Measurements from ENCODE around the gene ZNF324. TPM values are rescaled to one million over a fixed set of nuclear protein-coding genes. Genes with fewer than 3 reads are reported as not detected.
A peak's percentile ranks its signal among the peaks of the same experiment; 100 is the strongest.
"Not testable (repeated sequence)": the region's sequence is repeated elsewhere in the genome, so short reads cannot be mapped to it uniquely, and the experiment has no call there.

Gene ZNF324
- total RNA-seq (10 to 100 TPM; 24.8 to 28.0 TPM), polyA plus RNA-seq (10 to 100 TPM in 2 of 3 donors, 1 to 10 TPM in 1; 8.3 to 16.2 (median 12.8) TPM), total RNA-seq (29.7 to 75.3 (median 46.4) reads per million in 6 experiments)

DNA sequence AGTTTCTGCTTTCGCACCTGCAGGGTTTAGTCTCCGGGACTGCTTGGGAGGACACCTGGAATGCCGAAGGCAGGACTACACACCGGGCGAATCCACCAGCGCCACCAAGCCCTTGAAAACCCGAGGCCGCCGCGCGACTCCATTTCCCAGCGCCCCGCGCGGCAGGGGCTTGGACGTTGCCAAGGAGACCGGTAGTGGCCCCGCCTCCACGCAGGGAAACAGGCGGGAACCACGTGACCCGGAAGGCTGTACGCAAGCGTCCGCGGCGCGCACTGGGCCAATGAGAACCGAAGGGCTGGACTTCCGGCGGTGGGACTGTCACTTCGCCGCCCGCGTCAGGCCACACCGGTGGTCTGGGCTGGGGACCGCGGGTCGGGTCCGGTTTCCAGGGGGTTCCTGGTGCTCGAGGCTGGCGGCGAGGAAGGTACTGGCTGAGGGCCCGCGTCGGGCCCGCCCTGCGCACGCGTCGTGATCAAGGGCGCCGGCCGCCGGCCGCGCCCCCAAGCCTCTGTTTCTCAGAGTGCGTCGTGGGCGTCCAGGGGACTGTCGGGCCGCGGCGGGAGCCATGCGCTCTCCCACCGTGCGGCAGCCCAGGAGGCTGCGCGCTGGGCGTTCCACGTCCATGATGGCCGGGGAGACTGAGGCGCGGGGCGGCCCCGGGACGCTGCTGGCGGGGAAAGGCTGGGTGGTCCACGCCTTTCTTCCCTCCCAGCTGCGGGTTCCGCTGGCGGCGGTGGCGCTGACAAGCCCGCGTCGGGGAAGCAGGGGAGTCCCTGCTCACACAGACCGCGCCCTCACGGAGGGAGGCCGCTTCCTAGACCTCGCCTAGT lies at the start of gene ZNF324:
ZNF324 (plus strand) TSS at position 321 of the 830 bp plus-strand sequence. CDS start 2,106 bp downstream, outside the sequence.
- peaks cover 0 to 12% (median 3%) of the 10 kb centered on the region in 3 donors for H3K36me3 Mint-ChIP-seq
- peak; percentile 93 to 98 (median 96) for DNase-seq

DNA sequence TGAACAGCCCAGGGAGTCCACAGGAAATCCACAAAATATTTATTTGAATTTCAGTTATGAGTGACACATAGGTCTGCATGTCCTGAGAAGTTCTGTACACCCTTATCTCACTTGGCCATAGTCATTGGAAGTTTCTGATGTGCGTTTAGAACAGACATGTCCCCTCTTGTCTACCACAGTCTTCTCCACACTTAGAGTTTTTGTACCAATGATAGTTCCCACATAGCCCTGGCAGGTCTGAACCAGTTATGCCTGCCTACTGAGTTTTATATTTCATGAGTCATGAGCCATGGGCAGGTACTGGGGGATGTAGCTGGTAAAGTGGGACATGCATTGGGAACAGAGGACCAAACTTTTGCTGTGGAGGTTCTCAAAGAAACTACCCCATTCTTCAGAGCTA lies 38.3 kb upstream of the ZNF324 start:
- POLR2A ChIA-PET = no interaction called here
- ATAC-seq = no peak
- H3K36me3 Mint-ChIP-seq = peaks cover 5 to 44% (median 26%) of the 10 kb centered on the region in 3 donors
- H3K4me1 Mint-ChIP-seq = no peaks in the 10 kb centered on the region
- peaks cover 0 to 75% (median 28%) of the 10 kb centered on the region in 9 donors for H3K9me3 Mint-ChIP-seq
- no peaks in the 10 kb centered on the region for H3K27me3 Mint-ChIP-seq
- H3K4me3 Mint-ChIP-seq = no peak overlapping the region
- DNase-seq = no peak
- H3K27ac Mint-ChIP-seq = no peak overlapping the region

More for the DNA sequence above, at the start of gene ZNF324:
- Mint-ChIP-seq H3K27me3 (no peaks in the 10 kb centered on the region), H3K9me3 (no peaks in the 10 kb centered on the region), H3K4me3 (peak within 1 kb of the TSS; percentile 78 to 92 (median 87)), H3K4me1 (peaks cover 10 to 28% (median 23%) of the 10 kb centered on the region in 4 donors), H3K27ac (peak within 1 kb of the TSS in 9 of 10 donors; percentile 67 to 99 (median 92))
- POLR2A ChIA-PET = interaction anchor here (0.5 to 1.9 kb wide), 3 partner anchors 9 to 107 kb away, joined by 3 to 6 read pairs (median 3); partner anchors contain the start of genes ZNF324B and ZNF446
- peak; percentile 85 to 95 for ATAC-seq

GRCh38 chr19:58429745-58430144 lies 37.1 kb upstream of the ZNF324 start:
- Mint-ChIP-seq H3K36me3 (peaks cover 14 to 55% (median 33%) of the 10 kb centered on the region in 3 donors), H3K27ac (no peak overlapping the region), H3K4me3 (no peak overlapping the region), H3K27me3 (no peaks in the 10 kb centered on the region), H3K4me1 (no peaks in the 10 kb centered on the region), H3K9me3 (peaks cover 0 to 85% (median 31%) of the 10 kb centered on the region in 9 donors)
- ATAC-seq (no peak), DNase-seq (no peak)
- POLR2A ChIA-PET = interaction anchor here (1.1 kb wide), 1 partner anchor 13 kb away, joined by 3 read pairs; no protein-coding TSS in a partner anchor

GRCh38 chr19:58434217-58434616 lies 32.7 kb upstream of the ZNF324 start:
- DNase-seq (no peak), ATAC-seq (no peak)
- Mint-ChIP-seq H3K36me3 (peaks cover 52 to 93% (median 63%) of the 10 kb centered on the region in 3 donors), H3K27me3 (no peaks in the 10 kb centered on the region), H3K4me1 (peaks cover 11 to 16% (median 14%) of the 10 kb centered on the region in 4 donors), H3K27ac (no peak overlapping the region), H3K4me3 (no peak overlapping the region), H3K9me3 (peaks cover 10 to 99% (median 42%) of the 10 kb centered on the region in 9 donors)
- POLR2A ChIA-PET = interaction anchor here (0.5 kb wide), 1 partner anchor 71 kb away, joined by 4 read pairs; no protein-coding TSS in a partner anchor

GRCh38 chr19:58439576-58440554 lies 27.0 kb upstream of the ZNF324 start, which contains the start of gene ZNF132:
TSS of gene ZNF132 (minus strand) at chr19:58440153. CDS start at chr19:58439821, 332 bp downstream.
- Mint-ChIP-seq H3K27ac (peak within 1 kb of the TSS; percentile 96 to 100 (median 98)), H3K36me3 (peaks cover 45 to 53% (median 45%) of the 10 kb centered on the region in 3 donors), H3K4me1 (peaks cover 26 to 39% (median 33%) of the 10 kb centered on the region in 4 donors), H3K9me3 (peaks cover 10 to 56% (median 49%) of the 10 kb centered on the region in 9 donors), H3K4me3 (peak within 1 kb of the TSS; percentile 93 to 100 (median 98)), H3K27me3 (peaks cover 0 to 2% (median 0%) of the 10 kb centered on the region in 5 donors)
- ATAC-seq = peak; percentile 95 to 96
- POLR2A ChIA-PET = interaction anchor here (0.6 to 2.0 kb wide), 14 partner anchors 8 to 731 kb away, joined by 3 to 10 read pairs (median 4); partner anchors contain the start of genes ZBTB45, ZNF154, ZNF274 and ZNF497
- DNase-seq = peak; percentile 84 to 98 (median 95)

DNA sequence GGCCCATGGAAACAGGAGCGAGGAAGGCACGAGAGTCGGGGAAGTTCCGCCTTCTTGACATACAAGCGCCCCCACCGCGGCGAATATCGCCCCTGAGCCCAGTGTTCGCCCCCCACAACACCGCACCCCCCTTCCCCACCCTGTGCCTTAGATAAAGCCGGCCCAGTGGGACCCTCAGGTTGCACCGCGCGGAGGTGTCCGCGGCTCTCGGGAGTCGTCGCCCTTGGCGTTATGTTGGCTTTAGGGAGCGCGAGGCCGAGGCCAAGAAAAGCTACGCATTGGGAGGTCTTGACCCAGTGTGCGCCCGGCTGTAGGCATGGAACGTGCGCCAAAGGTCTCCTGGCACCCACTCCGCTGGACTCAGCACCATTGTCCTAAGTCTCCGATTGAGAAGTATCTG lies 26.3 kb upstream of the ZNF324 start:
- Mint-ChIP-seq H3K9me3 (peaks cover 10 to 51% (median 42%) of the 10 kb centered on the region in 9 donors), H3K27me3 (peaks cover 0 to 2% (median 0%) of the 10 kb centered on the region in 5 donors), H3K4me3 (peak overlapping the region; percentile 93 to 100 (median 98)), H3K4me1 (peaks cover 26 to 39% (median 33%) of the 10 kb centered on the region in 4 donors), H3K27ac (peak overlapping the region; percentile 96 to 100 (median 98)), H3K36me3 (peaks cover 38 to 46% (median 38%) of the 10 kb centered on the region in 3 donors)
- no peak for DNase-seq
- ATAC-seq = no peak
- POLR2A ChIA-PET = interaction anchor here (0.6 to 2.0 kb wide), 14 partner anchors 9 to 732 kb away, joined by 3 to 10 read pairs (median 4); partner anchors contain the start of genes ZBTB45, ZNF135, ZNF154 and ZNF274

DNA sequence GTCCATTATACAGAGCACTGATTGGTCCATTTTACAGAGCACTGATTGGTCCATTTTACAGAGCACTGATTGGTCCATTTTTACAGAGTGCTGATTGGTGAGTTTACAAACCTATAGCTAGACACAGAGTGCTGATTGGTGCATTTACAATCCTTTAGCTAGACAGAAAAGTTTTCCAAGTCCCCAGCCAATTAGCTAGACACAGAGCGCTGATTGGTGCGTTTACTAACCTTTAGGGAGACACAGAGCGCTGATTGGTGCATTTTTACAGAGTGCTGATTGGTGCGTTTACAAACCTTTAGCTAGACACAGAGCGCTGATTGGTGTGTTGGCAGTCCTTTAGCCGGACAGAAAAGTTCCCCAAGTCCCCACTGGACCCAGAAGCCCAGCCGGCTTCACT lies 23.9 kb upstream of the ZNF324 start:
- ATAC-seq, DNase-seq, H3K27ac Mint-ChIP-seq, H3K4me3 Mint-ChIP-seq: not testable (repeated sequence)
- peaks cover 14 to 24% (median 20%) of the 10 kb centered on the region in 3 donors for H3K36me3 Mint-ChIP-seq
- H3K9me3 Mint-ChIP-seq = peaks cover under 1 to 38% (median 19%) of the 10 kb centered on the region in 9 donors
- H3K27me3 Mint-ChIP-seq = peaks cover 4 to 17% (median 7%) of the 10 kb centered on the region in 5 donors
- POLR2A ChIA-PET = interaction anchor here (0.6 to 1.2 kb wide), 2 partner anchors 11 to 56 kb away, joined by 3 read pairs; partner anchors contain the start of gene RPS5
- peaks cover 20 to 32% (median 27%) of the 10 kb centered on the region in 4 donors for H3K4me1 Mint-ChIP-seq

DNA sequence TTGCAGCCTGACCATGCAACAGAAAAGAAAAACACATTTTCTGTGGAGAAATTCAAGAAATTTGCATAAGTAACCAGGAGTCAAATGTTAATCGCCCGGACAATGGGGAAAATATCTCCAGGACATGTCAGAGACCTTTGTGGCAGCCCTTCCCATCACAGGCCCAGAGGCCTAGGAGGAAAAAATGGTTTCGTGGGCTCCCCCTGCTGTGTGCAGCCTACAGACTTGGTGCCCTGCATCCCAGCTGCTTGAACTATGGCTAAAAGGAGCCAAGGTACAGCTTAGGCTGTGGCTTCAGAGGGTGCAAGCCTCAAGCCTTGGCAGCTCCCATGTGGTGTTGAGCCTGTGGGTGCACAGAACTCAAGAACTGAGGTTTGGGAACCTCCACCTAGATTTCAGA lies 18.0 kb upstream of the ZNF324 start:
- DNase-seq, H3K36me3 Mint-ChIP-seq, ATAC-seq, H3K4me3 Mint-ChIP-seq, POLR2A ChIA-PET: not testable (repeated sequence)
- H3K27me3 Mint-ChIP-seq = peaks cover 9 to 24% (median 13%) of the 10 kb centered on the region in 5 donors
- H3K4me1 Mint-ChIP-seq = peaks cover 15 to 23% (median 20%) of the 10 kb centered on the region in 4 donors
- peaks cover 0 to 10% (median 5%) of the 10 kb centered on the region in 9 donors for H3K9me3 Mint-ChIP-seq
- H3K27ac Mint-ChIP-seq = peak overlapping the region in 1 of 10 donors; percentile 40

- POLR2A ChIA-PET = interaction anchor here (0.7 kb wide), 2 partner anchors 14 to 81 kb away, joined by 3 to 6 read pairs; no protein-coding TSS in a partner anchor
- Mint-ChIP-seq H3K27ac (peak overlapping the region in 2 of 10 donors; percentile 53 to 90), H3K4me1 (peaks cover 17 to 29% (median 21%) of the 10 kb centered on the region in 4 donors), H3K4me3 (peak overlapping the region in 2 of 10 donors; percentile 15 to 40), H3K27me3 (peaks cover 7 to 24% (median 13%) of the 10 kb centered on the region in 5 donors), H3K9me3 (peaks cover 0 to 10% (median 5%) of the 10 kb centered on the region in 9 donors)
- not testable (repeated sequence) for ATAC-seq, DNase-seq, H3K36me3 Mint-ChIP-seq
Measured at GRCh38 chr19:58449980-58450379, 16.9 kb upstream of the ZNF324 start.

DNA sequence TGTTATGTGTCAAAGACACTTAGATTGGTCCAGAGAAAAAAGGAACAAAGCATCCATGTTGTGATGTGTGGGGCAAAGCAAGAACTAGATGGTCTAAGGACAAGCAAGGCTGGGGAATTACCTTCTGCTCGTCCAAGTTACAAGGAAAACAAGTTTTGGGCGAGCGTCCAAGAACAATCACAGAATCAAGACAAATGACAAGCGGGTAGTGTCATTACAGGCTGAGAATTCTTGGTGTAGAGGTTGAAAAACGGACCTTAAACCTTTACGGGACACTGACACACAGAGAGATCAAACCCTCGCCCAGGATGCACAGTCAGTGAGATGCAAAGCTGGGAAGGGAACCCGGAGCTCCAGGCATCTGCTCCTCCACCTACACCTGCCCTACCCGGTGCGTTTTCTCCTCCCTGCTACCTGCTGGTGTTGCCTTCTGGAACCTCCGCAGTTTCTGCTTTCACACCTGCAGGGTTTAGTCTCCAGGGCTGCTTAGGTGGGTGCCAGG lies 16.0 kb upstream of the ZNF324 start:
- Mint-ChIP-seq H3K9me3 (peaks cover 0 to 10% (median 5%) of the 10 kb centered on the region in 9 donors), H3K4me1 (peaks cover 17 to 29% (median 21%) of the 10 kb centered on the region in 4 donors), H3K27ac (peak overlapping the region; percentile 19 to 93 (median 87)), H3K36me3 (peaks cover 6 to 9% (median 7%) of the 10 kb centered on the region in 3 donors), H3K27me3 (peaks cover 7 to 24% (median 13%) of the 10 kb centered on the region in 5 donors), H3K4me3 (peak overlapping the region; percentile 79 to 93 (median 90))
- POLR2A ChIA-PET = interaction anchor here (0.7 to 1.7 kb wide), 8 partner anchors 12 to 268 kb away, joined by 3 to 8 read pairs (median 4); partner anchors contain the start of genes TRIM28, ZNF274, ZNF324 and ZNF497
- DNase-seq (no peak), ATAC-seq (peak; percentile 25 to 39)
